Measurements from ENCODE around the gene IGFALS. TPM values are rescaled to one million over a fixed set of nuclear protein-coding genes. Genes with fewer than 3 reads are reported as not detected.

Gene IGFALS
- total and polyA plus RNA-seq, 2 of the 4 experiments (the other 2 are of a cell fraction), result not detected

GRCh38 chr16:1763521-1764511 is 29.7 kb downstream of the IGFALS start:
- ATAC-seq (ENCODE audit: low read depth), result no peak
- no peaks in the 10 kb centered on the region for H3K9me3 ChIP-seq (ENCODE audit: control insufficient read depth, insufficient read depth, low read length)
- no peak overlapping the region for H2AK9ac ChIP-seq (replicated peaks; ENCODE audit: low read depth, low read length, poor library complexity)
- H3K4ac ChIP-seq (ENCODE audit: low read depth, low read length), result no peak overlapping the region
- H3K27me3 ChIP-seq (ENCODE audit: control insufficient read depth, insufficient read depth, low read length), result no peaks in the 10 kb centered on the region
- no peak overlapping the region for H2AFZ ChIP-seq (replicated peaks; ENCODE audit: low read length, poor library complexity)
- DNase-seq, result no peak
- POLR2A ChIA-PET (ENCODE audit: unreplicated experiment), result no interaction called here
- H3K4me3 ChIP-seq (ENCODE audit: insufficient read depth, low read depth, low read length), result no peak overlapping the region
- H4K20me1 ChIP-seq (ENCODE audit: insufficient read depth, low read length), result no peaks in the 10 kb centered on the region; the same call in 1 of the 2 replicates
- no peak overlapping the region for H3K14ac ChIP-seq (replicated peaks; ENCODE audit: low read depth, low read length)
- no peak overlapping the region for H2BK15ac ChIP-seq (ENCODE audit: low read depth, low read length)
- H3K4me1 ChIP-seq (ENCODE audit: control insufficient read depth, insufficient read depth, low read length), result no peaks in the 10 kb centered on the region
- intact Hi-C loops (cut with micrococcal nuclease) (no loop called here), dilution Hi-C loops (cut with HindIII; ENCODE audit: low sequenced_read_pairs, unreplicated experiment) (no loop called here), in situ Hi-C loops (cut with MboI; ENCODE audit: low sequenced_read_pairs) (loop anchor here (5.0 kb wide), 1 partner anchor 52 kb away; no protein-coding TSS in a partner anchor)
- no peaks in the 10 kb centered on the region for H3K9me1 ChIP-seq (ENCODE audit: insufficient read depth, low read length)
- H2AK5ac ChIP-seq (ENCODE audit: low read depth, low read length), result no peak overlapping the region
- H4K8ac ChIP-seq (ENCODE audit: low read depth in 2 of 2, low read length in 2 of 2), result no peak overlapping the region
- no peak overlapping the region for H3K4me2 ChIP-seq (ENCODE audit: low read depth, low read length)
- H2BK20ac ChIP-seq (ENCODE audit: low read depth, low read length), result no peak overlapping the region
- peak; percentile 37 for TF ChIP-seq RAD21 (IDR thresholded peaks at IDR 0.05; ENCODE audit: low read length)
- no peak for TF ChIP-seq MXI1 (IDR thresholded peaks at IDR 0.05; ENCODE audit: borderline replicate concordance, low read depth, low read length)
- TF ChIP-seq CTCF (conservative IDR thresholded peaks at IDR 0.05; ENCODE audit: low read depth, low read length), result peak; percentile 27; the same call in 1 of the 2 replicates
- H3K36me3 ChIP-seq (ENCODE audit: control insufficient read depth, insufficient read depth, low read length), result peaks cover 83% of the 10 kb centered on the region
- H3K23ac ChIP-seq (ENCODE audit: low read depth, low read length), result no peak overlapping the region
- H2BK120ac ChIP-seq (ENCODE audit: low read depth, low read length), result no peak overlapping the region
- H3K56ac ChIP-seq (ENCODE audit: extremely low read depth, insufficient read depth, low read length), result no peak overlapping the region
- no peak overlapping the region for H3K9ac ChIP-seq (ENCODE audit: low read depth, low read length)
- no peak overlapping the region for H4K91ac ChIP-seq (ENCODE audit: insufficient read depth, low read depth, low read length)
- BruUV-seq (replicated peaks), result no TSS peak
- 63% methylated on average over 18 of the region's 81 CpGs; no CpG with 5 or more reads in 1 of the 2 experiments for WGBS, 2 experiments (ENCODE audit: extremely low coverage in 2 of 2, insufficient read length in 1 of 2)
- no peak overlapping the region for H3K27ac ChIP-seq (ENCODE audit: insufficient read depth, low read length)
- no peaks in the 10 kb centered on the region for H3K79me1 ChIP-seq (ENCODE audit: low read depth in 1 of 2, low read length in 2 of 2)
- CTCF ChIA-PET, result interaction anchor here (1.3 kb wide), 1 partner anchor 51 kb away, joined by 4 read pairs; no protein-coding TSS in a partner anchor
- H4K5ac ChIP-seq (ENCODE audit: low read depth, low read length), result no peak overlapping the region
- no peak overlapping the region for H3K18ac ChIP-seq (ENCODE audit: low read depth, low read length)
- no peak overlapping the region for H2BK5ac ChIP-seq (ENCODE audit: low read depth, low read length, poor library complexity, severe bottlenecking)
